GM15510 (cell line): Measurements from ENCODE around the gene ZNF318.

Experiments used
- POLR2A ChIP-seq: IDR thresholded peaks from 3 replicates; pipeline ENCODE4 v1.6.1; 2011; ENCODE audit warnings: borderline replicate concordance; ENCODE audit not compliant: insufficient read length; ENCODE audit errors: extremely low read depth

Gene ZNF318

DNA sequence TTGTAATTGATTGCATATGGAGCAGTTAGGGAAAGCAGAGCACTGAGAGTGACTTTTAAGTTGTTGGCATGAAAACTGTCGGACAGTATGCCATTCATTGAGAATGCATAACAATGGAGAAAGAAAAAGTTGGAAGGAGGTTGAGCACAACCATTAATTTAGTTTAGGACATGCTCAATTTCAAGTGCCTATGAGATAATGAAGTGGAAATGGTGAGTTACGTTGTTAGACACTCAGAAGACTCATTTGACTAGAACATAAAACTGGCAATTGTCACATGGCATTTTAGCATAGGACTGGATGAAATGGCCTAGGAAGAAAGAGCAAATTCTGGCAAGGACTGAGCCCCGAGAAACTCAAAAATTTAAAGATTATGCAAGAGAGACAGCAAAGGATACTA, 22.0 kb downstream of the ZNF318 start:
- TF ChIP-seq POLR2A: no peak

- TF ChIP-seq POLR2A: no peak
These were observed 22.4 kb downstream of the ZNF318 start for GRCh38 chr6:43347021-43347420.

DNA sequence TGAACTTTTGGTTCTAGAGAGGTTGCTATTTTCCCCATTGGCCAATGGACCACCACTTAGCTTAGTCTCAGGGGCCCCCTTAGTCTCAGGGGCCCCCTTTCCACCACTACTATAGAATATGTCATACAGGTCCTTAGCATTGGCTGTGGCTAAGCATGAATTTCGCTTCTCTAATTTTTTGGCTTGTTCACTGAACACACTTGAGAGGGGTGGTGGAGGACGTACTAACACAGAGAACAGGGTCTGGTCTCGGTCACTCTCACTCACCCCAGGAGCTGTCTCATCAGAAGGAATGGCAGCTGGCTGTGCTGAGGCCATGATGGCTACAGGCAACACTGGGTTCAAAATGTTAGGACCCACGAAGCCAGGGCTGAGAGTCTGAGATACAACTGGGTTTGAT, 30.3 kb downstream of the ZNF318 start:
- no peak for TF ChIP-seq POLR2A

DNA sequence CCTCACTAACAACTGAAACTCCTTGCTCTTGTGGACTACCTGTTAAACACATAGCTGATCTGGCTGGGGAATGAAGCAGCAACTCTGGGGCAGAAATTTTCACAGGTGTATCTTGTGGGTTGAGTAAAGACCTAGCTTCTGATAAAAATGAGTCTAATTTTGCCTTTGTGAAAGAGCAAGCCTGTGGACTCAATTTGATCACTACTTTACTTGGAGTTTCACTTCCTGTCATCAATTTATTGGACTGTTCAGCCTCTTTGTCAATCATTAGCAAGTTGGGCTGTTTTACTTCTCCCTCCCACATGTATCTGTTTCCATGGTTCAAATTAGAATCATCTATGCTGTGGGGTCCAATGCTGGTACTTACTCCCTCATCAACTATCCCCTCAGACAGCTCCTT, 31.2 kb downstream of the ZNF318 start:
- no peak for TF ChIP-seq POLR2A

DNA sequence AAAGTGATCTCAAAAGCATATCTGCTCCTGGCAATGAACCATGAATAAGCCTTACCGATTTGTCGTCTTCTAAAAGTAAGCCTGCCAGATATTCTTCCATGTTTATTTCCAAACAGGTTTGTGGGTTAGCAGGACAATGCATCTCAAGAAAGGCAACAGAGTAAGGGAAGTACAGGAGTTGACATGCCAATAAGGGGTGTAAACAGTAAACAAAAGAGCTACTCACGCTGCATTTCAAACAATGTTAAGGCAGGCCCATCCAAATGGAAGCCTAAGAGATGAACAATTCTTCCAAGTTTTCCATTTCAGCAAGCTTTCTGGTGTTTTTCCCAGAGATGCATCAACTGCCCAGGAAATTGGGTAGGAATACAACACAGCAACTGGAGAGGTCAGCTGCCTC, 33.1 kb downstream of the ZNF318 start:
- TF ChIP-seq POLR2A: no peak

DNA sequence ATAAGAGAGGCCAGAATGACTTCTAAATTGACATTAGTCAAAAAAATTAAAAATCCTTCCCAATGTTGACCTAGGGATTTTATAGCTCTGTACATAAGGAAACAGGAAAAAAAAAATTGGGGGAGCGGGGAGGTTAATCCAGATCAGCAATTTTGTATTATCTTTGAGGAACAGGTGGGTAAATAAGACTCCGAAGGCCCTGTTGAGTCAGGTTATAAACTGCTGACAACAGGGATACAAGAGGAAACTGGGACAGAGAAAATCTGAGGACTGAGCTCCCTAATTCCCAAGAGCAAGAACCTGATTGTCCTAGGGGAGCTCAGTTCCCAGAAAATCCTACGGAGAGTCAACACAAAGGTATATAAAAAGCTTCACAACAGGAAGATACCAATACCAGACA, 34.0 kb downstream of the ZNF318 start:
- no peak for TF ChIP-seq POLR2A

DNA sequence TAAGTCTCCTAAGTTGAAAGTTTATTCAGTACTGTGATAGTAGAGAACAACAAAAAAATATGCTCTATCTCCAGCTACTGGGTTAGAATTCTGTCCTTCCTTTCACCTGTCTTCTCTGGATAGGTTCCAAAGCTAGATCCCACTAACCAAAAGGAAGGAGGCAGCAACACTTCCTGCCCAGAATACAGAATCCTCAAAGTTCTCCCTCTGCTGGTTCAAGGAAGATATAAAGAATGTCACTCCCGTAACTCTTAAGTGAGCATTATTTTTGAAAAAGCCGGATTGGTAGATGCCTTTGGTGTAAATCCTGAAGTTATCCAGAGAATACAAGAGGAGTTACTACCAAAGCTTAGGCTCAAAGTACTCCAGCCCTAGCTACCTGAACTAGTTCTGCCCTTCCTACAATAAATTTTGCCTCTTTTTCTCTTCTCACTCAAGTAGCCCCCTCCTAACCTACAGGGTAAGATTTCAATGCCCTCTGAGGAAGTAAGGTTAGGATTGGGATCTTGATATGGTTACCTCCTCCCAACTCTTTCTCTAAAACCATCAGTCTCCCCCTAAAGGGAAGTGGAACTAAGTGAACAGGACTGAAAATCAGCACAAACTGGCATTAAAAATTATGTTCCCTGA, 34.9 kb downstream of the ZNF318 start:
- TF ChIP-seq POLR2A: no peak

GRCh38 chr6:43331891-43332290, 37.6 kb downstream of the ZNF318 start:
- no peak for TF ChIP-seq POLR2A

- no peak for TF ChIP-seq POLR2A
These were observed 38.0 kb downstream of the ZNF318 start for GRCh38 chr6:43331470-43331869.

DNA sequence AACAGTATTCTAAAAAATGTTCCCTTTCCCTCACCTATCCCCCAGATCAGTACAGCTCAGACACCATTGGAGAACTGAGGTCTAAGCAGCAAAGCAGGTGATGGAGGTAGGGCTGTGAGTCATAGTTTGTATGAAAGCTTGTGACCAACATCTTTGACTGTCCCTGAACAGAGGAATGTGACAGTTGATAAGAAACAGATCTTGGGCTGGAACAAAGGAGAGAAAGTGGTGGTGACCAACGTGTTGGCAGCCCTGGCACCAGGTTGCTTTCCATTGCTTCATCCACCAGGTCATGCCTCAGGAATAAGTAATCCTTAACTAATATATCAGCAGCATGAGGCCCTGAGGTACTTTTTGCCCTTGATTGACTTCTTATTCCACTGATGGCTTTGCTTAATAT, 40.9 kb downstream of the ZNF318 start:
- no peak for TF ChIP-seq POLR2A

DNA sequence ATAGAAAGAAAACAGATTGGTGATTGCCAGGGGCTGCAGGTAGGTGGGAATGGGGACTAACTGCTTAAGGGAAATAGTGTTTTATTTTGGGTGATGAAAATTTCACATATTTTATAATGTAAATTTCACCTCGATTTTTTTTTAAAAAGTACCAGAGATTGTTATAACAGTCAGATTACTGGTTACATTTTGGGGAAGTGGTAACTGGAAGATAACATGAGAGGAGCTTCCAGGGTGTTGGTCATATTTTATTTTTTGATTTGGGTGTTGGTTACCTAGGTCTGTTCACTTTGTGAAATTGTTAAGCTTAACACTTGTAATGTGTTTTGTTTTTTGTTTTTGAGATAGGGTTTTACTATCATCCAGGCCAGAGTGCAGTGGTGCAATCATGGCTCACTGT, 43.6 kb downstream of the ZNF318 start:
- no peak for TF ChIP-seq POLR2A

DNA sequence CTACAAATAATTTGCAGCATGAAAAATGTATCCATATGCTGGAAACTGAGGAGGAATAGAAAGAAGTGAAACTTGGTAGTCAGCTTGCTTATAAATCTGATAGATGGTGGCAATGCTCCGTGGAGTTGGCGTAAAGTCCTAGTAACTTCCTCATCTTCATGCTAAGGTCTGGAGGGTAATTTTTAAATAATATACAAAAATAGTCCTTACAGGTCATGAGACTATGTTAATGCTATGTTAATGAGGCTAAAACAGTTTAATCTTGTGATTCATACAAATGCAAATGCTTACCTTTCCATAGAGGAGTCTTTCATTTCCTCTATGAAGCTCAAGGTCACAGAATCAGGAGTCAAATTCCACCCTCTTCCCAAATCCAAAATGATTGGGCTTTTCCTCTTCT, 51.4 kb downstream of the ZNF318 start:
- TF ChIP-seq POLR2A: no peak

- no peak for TF ChIP-seq POLR2A
These were observed 55.6 kb downstream of the ZNF318 start for GRCh38 chr6:43313813-43314212.

DNA sequence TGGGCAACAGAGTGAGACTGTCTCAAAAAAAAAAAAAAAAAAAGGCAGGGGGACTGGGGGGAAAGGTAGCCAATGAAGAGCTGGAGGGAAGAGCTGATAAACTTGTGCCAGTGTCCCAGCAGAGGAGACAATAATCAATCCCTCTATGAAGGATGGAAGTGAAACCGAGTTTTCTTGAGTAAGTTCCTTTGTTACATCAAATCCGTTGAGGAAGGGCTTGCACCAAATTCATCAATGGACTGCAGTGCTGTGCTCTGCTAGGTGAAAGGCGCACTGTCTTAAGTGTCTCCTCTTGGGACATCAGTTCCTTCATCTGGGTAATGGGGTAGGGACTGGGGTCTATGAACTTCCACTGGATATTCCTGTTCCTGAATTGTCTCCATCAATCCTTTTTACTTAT, 57.8 kb downstream of the ZNF318 start:
- no peak for TF ChIP-seq POLR2A

DNA sequence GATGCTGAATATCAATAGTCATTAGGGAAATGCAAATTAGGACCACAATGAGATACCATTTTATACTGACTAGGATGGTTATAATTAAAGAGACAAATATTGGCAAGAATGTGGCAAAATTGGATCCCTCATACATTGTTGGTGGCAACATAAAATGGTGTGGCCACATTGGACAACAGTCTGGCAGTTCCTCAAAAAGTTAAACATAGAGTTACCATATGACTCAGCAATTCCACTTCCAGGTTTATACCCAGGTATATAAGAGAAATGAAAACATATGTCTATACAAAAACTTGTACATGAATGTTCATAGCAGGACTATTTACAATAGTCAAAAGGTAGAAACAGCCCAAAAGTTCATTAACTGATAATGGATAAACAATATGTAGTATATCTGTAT, 58.8 kb downstream of the ZNF318 start:
- TF ChIP-seq POLR2A: no peak

GRCh38 chr6:43310134-43310533, 59.3 kb downstream of the ZNF318 start:
- TF ChIP-seq POLR2A: no peak

GRCh38 chr6:43308990-43309477, 60.4 kb downstream of the ZNF318 start:
- TF ChIP-seq POLR2A: peak; percentile 10
